KG1 (cell line): ENCODE measurements around the gene CDAN1.
A peak's percentile ranks its signal among the peaks of the same experiment; 100 is the strongest.
"Not testable (repeated sequence)": the region's sequence is repeated elsewhere in the genome, so short reads cannot be mapped to it uniquely, and the experiment has no call there.

Experiments used
- DNase-seq: peaks from one replicate; lab custom pipeline; 2025; lab: John Stamatoyannopoulos, UW

The CDAN1 gene

DNA sequence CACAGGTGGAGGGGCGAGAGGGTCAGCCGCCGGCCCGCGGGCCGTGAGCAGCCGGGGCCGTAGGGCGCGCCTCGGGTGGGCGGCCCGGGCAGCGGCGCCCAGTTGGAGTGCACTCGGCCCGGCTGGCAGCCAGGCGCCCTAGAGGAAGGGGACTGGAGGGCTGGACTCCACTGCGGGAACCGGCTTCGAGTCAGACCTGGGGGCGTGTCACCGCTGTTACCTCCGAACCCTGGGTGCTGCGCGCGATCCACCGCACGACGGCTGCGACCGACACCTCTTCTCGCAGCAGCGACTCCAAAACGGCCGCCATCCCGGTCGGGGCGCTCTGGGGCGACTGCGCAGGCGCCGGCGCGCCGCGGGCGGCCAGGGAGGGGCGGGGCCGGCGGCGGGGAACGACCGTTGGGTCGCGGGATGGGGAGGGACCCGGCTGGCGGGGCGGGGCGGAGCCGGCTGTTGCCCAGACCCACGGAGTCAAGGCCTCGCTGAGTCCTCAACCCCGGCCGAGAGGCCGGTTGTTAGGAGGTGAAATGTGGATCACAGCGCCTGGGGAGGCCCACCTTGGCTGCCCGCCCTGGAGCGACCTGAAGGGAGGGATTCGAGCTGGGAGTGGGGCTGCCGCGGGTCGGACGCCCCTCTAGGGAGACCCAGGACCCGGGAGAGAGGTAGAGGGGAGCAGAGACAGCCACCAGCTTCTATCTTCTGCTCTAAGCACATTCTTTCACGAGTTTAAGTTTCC lies at the start of gene CDAN1:
Gene CDAN1, minus strand, starts transcription at position 336 of the 736 bp plus-strand sequence. Its CDS starts 26 bp downstream, at position 310.
- DNase-seq: peak; percentile 83

DNA sequence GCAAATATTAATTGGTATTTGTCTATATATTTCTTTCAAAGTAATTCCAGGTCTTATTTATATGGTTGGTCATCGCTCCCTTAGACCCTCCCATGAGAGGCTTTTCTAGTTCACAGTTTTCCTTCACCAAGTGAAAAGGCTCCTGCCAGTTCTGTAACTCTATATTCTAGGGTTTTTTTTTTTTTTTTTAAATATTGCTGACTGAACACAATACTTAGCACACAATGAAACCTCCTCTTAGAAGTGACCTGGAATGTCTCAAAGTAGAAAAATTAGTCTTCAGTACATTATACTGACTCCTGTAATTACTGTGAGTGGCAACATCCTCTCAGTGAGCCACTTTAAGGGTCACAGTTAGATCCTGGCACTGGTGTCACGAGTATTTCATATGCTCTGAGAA lies 48.6 kb upstream of the CDAN1 start:
- DNase-seq: no peak

DNA sequence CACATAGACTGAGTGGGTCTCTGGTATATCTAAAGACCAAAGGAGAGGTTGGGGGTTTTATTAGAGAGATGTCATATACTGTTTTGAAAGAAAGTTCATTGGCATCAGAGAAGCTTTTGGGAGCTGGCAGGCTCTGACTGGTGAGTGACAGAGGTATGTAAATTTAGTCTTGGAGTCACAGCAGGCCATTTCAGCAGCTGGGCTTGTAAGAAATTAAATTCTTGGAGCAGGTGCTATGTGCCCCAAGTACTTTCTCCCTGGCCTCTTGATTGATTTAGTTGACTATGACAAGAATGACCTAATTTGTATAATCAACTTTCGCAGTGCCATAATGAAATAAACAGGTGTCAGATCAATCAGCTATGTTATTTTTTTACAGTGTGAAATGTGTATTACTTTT lies 47.8 kb upstream of the CDAN1 start:
- DNase-seq: no peak

- no peak for DNase-seq
Measured at GRCh38 chr15:42782716-42783115, 45.8 kb upstream of the CDAN1 start.

DNA sequence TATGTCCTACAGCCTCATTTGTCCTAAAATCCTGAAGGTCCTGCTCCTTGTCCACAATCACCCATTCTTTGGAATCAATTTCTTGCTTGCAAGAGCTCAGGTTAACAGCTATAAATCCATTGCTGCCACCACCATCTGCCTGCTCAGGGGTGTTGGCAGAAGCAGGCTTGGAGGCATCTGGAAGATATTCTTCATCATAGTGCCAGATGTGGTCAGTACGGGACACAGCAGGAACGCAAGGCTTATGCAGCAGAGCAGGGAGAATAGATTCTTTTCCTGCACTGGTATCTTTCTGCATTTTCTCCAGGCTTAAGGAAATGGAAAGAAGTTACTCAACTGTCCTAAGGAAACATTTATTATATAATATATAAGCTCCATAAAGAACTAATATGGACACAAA lies 38.5 kb upstream of the CDAN1 start:
- no peak for DNase-seq

- DNase-seq: no peak
Measured at GRCh38 chr15:42772901-42773300, 36.0 kb upstream of the CDAN1 start.

DNA sequence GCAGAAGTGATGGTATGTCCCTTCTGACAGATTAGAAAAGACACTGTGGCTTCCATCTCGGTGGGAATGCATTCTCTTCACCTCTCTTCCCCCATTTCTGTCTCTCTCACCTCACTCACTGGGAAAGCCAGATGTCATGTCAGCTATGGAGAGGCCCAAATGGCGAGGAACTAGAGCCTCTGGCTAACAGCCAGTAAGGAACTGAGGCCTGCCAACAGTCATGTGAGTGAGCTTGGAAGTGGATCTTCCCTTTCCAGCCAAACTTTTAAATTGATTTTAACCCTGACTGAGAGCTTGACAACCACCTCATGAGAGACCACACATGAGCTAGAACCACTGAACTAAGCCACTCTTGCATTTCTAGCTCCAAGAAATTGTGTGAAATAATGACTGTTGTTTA lies 35.2 kb upstream of the CDAN1 start:
- no peak for DNase-seq

GRCh38 chr15:42766109-42766508 lies 29.2 kb upstream of the CDAN1 start:
- DNase-seq: not testable (repeated sequence)

- not testable (repeated sequence) for DNase-seq
Measured at GRCh38 chr15:42764154-42764731, 27.3 kb upstream of the CDAN1 start.

- DNase-seq: not testable (repeated sequence)
Measured at GRCh38 chr15:42761813-42762212, 24.9 kb upstream of the CDAN1 start.

DNA sequence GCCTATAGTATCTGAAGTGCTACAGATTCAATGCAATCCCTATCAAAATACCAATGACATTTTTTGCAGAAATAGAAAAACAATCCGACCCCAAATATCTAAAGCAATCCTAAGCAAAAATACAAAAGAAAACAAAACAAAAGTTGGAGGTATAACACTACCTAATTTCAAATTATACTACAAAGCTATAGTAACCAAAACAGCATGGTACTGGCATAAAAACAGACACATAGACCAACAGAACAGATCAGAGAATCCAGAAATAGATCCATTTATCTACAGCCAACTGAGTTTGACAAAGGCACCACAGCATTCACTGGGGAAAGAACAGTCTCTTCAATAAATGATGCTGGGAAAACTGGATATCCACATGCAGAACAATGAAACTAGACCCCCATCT lies 23.8 kb upstream of the CDAN1 start:
- no peak for DNase-seq

DNA sequence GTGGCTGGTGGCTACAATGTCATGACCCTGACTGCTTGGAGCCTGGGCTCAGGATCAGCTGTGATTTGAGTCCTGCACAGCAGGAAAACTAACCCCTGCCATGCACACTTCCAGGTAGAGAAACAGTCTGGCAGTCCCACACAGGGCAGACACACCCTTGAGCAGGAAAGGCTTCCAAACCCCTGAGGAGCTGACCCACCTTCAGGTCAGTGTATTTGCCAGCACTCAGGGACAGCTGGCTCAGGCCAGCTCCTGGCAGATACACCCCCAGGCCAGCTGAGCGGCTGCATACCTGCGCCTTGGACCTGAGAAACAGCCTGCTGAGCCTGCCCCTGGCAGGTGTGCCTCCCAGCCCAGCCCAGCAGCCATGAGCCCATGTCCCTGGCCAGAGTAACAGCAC lies 22.2 kb upstream of the CDAN1 start:
- DNase-seq: no peak

GRCh38 chr15:42750306-42750705 lies 13.4 kb upstream of the CDAN1 start:
- DNase-seq: no peak

DNA sequence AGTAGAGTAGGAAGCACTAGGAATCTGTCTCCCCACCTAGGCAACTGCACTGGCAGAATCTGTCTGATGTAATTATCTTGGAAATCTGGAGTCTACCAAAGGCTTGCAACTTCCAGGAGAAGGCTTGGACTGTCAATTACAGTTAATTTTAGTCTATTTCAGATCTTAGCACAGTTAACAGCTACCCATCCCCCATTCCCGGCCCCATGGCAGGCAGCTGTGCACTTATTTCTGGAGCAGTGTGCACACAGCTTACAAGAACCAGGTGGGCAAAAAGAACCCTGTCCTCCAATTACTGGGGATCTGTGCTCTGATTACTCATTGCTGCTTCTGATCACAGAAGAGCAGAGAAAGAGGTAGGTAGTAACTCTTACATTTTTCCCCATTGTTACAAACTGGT lies 12.3 kb upstream of the CDAN1 start:
- DNase-seq: no peak

- DNase-seq: no peak
Measured at GRCh38 chr15:42744195-42744594, 7.3 kb upstream of the CDAN1 start.

- no peak for DNase-seq
Measured at GRCh38 chr15:42742149-42742548, 5.2 kb upstream of the CDAN1 start.

- DNase-seq: no peak
Measured at GRCh38 chr15:42741710-42742109, 4.8 kb upstream of the CDAN1 start.

GRCh38 chr15:42737529-42738328 lies 801 bp upstream of the CDAN1 start:
- no peak for DNase-seq

DNA sequence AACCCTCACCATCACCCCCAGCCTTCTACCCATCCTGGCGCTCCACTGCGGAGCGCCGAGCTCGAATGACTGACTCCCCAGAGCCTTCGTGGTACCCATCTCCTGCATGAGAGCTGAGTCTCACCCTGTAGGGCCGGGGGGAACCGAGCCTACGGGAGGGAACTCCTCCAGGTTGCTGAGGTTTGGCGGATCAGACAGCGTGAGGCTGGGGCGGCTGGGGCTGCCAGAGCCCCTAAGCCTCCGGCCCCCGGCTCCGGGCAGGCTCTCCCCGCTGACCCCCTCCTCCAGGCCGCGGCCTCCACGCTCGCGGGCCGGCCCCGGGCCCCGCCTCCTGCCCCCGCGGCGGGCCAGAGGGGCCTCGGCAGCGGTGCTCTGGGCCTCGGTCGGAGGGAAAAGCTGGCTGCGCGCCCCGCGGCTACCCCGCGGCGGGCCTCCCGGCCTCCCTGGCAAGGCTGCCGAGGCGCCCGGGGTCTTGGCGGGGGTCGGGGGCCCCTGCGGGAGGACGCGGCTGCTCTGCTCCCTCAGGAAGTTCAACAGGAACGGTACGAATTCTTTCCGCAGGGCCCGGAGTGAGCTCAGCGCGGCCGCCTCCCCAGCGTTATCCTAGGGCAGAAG lies 643 bp downstream of the CDAN1 start:
- no peak for DNase-seq

- no peak for DNase-seq
Measured at GRCh38 chr15:42735382-42736165, 1.4 kb downstream of the CDAN1 start.

GRCh38 chr15:42734076-42734672 lies 2.8 kb downstream of the CDAN1 start:
- DNase-seq: no peak
